Thyroid gland (tissue), 4 donors: ENCODE results near the gene RSPH1. TPM values are rescaled to one million over a fixed set of nuclear protein-coding genes. Genes with fewer than 3 reads are reported as not detected.

ENCODE experiments used
- DNase-seq, 2 donors: peaks; one replicate each; pipeline ENCODE4 v3.0.0-alpha.2; 2019
- H3K27ac ChIP-seq, 3 donors: fragments of 200-600 bp; sonication (generic); 1 replicate in 2 of 3; 2 replicates in 1 of 3; pipeline ENCODE4 v1.5.1; 2016 to 2019; ENCODE audit warnings: mild to moderate bottlenecking in 1 of 3, moderate library complexity in 1 of 3
- H3K27me3 ChIP-seq: fragments of 200-600 bp; sonication (generic); one replicate; pipeline ENCODE4 v1.5.1; 2019
- H3K36me3 ChIP-seq, 2 donors: fragments of 200-600 bp; sonication (generic); one replicate each; pipeline ENCODE4 v1.5.1; 2016 to 2019
- H3K4me1 ChIP-seq, 2 donors: fragments of 200-600 bp; sonication (generic); one replicate each; pipeline ENCODE4 v1.5.1; 2017 to 2019
- H3K4me3 ChIP-seq, 3 donors: fragments of 200-600 bp; sonication (generic); replicated peaks in 1 of 3; 1 replicate in 2 of 3; 2 replicates in 1 of 3; pipeline ENCODE4 v1.5.1; 2016; ENCODE audit warnings: mild to moderate bottlenecking in 1 of 3
- H3K9me3 ChIP-seq: fragments of 200-600 bp; sonication (generic); one replicate; pipeline ENCODE4 v1.5.1; 2017
- POLR2A ChIP-seq, 2 donors: fragments of 450-650 bp; IDR thresholded peaks; one replicate each; pipeline ENCODE4 v1.6.1; 2017; ENCODE audit warnings: antibody characterized with exemption in 2 of 2, mild to moderate bottlenecking in 2 of 2, moderate library complexity in 1 of 2
- WGBS, 2 donors: methylation state at CpG; one replicate each; pipeline ENCODE4 v1.1.5; 2017; 5-methylcytosine and 5-hydroxymethylcytosine counted together
- intact Hi-C: fragments of 100-400 bp; cut with DNase I; formaldehyde crosslinking; loops from one replicate; pipeline ENCODE4 v1.15.1; 2023
- total RNA-seq, 4 donors: library from RNA; depleted of rRNA; stranded (reverse); fragments of >200 nt; gene quantifications; one replicate each; pipeline ENCODE4 v1.2.3, GENCODE V29; 2016
- TF ChIP-seq, protein P1 (sequence below), 6 experiments: fragments of 200-600 bp in 3 of 6; fragments of 450-650 bp in 3 of 6; sonication (generic) in 3 of 6; IDR thresholded peaks; one replicate each; pipeline ENCODE4 v1.5.1; 2016 to 2019; ENCODE audit warnings: antibody characterized with exemption in 6 of 6, mild to moderate bottlenecking in 2 of 6, inconsistent platforms in 1 of 6, moderate library complexity in 1 of 6

Gene RSPH1
- total RNA-seq, 4 donors from 2014 or later, result 2.7 to 3.7 (median 3.0) TPM

DNA sequence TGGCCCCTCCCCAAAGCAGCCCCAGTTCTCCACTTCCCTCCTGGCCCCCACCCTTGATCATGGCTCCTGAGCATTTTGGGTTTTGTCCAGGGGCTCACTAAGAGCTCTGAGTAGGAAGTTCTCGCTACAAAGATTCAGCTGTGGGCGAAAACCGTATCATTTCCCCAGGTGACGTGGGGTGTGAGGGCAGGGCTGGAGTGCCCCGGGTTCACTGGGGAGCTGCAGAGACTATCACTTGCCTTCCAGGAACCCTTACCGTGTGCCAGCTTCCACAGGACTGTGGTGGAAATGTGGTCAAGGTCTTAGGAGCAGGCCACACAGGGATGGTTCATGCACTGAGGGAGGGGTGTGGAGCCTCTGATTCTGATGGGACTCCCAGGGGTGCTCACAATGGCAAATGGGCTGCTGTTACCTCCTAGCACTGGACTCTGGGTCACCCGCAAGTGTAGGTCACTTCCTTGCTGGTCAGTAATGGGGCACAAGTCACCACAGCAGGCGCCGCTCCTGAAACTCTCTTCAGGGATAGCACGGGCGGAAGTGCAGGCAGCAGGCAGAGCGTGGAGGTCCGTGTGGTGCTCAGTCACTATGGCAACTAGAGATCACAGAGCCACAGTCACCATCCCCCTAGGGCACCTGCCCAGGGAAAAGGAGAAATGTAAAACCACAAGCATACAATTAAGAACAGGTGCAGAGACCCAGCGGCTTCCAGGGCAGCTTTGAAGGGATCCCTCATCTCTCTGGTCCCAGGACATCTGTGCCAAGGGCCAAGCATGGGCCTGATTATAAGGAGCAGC is 35.4 kb downstream of the RSPH1 start:
- no peak for TF ChIP-seq POLR2A (IDR thresholded peaks at IDR 0.05)
- TF ChIP-seq, protein P1, sequence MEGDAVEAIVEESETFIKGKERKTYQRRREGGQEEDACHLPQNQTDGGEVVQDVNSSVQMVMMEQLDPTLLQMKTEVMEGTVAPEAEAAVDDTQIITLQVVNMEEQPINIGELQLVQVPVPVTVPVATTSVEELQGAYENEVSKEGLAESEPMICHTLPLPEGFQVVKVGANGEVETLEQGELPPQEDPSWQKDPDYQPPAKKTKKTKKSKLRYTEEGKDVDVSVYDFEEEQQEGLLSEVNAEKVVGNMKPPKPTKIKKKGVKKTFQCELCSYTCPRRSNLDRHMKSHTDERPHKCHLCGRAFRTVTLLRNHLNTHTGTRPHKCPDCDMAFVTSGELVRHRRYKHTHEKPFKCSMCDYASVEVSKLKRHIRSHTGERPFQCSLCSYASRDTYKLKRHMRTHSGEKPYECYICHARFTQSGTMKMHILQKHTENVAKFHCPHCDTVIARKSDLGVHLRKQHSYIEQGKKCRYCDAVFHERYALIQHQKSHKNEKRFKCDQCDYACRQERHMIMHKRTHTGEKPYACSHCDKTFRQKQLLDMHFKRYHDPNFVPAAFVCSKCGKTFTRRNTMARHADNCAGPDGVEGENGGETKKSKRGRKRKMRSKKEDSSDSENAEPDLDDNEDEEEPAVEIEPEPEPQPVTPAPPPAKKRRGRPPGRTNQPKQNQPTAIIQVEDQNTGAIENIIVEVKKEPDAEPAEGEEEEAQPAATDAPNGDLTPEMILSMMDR (IDR thresholded peaks at IDR 0.05), result no peak
- no peaks in the 10 kb centered on the region for H3K4me1 ChIP-seq
- no peaks in the 10 kb centered on the region for H3K27me3 ChIP-seq
- H3K4me3 ChIP-seq, result no peak overlapping the region
- DNase-seq, result peak; percentile 34 to 53
- WGBS, 2 donors, result 44 to 52% methylated on average over 12 of the region's 14 CpGs
- H3K9me3 ChIP-seq, result no peaks in the 10 kb centered on the region
- H3K36me3 ChIP-seq, result no peaks in the 10 kb centered on the region
- no peak overlapping the region for H3K27ac ChIP-seq
- intact Hi-C loops, result no loop called here

DNA sequence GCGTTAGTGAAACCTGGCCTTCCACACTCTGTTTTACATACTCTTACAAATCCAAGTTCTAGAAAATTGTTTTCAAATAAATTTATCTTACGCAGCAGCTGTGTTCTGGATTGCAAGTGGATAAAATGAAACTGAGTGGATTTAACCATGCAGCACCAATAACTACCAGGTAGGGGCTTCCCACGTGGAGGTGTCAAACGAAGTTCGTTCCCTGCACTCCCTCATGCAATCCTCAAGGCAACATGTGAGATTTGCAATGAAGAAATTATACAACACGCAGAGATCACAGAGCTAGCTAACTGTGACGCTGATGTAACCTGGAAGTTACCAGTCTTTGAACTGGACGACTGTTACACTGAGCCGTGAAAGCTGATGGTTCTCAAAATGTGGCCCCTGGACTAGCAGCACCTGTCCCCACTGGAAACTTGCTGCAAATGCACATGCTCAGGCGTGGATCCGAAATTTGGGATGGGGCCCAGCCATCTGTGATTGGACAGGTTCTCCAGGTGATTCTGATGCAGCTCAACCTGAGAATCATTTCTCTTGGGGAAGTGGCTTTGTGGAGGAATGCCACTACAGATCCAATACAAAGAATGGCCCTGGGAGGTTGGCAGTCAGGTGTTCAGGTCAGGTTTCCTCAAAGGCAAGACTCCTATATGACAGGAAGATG is 36.3 kb downstream of the RSPH1 start:
- no peak overlapping the region for H3K4me3 ChIP-seq
- DNase-seq, result no peak
- intact Hi-C loops, result no loop called here
- no peak overlapping the region for H3K27ac ChIP-seq
- H3K36me3 ChIP-seq, result no peaks in the 10 kb centered on the region
- no peaks in the 10 kb centered on the region for H3K9me3 ChIP-seq
- TF ChIP-seq, protein P1 (IDR thresholded peaks at IDR 0.05), result no peak
- no peak for TF ChIP-seq POLR2A (IDR thresholded peaks at IDR 0.05)
- no peaks in the 10 kb centered on the region for H3K4me1 ChIP-seq
- WGBS, 2 donors, result 84 to 86% methylated on average over 11 of the region's 11 CpGs
- no peaks in the 10 kb centered on the region for H3K27me3 ChIP-seq

DNA sequence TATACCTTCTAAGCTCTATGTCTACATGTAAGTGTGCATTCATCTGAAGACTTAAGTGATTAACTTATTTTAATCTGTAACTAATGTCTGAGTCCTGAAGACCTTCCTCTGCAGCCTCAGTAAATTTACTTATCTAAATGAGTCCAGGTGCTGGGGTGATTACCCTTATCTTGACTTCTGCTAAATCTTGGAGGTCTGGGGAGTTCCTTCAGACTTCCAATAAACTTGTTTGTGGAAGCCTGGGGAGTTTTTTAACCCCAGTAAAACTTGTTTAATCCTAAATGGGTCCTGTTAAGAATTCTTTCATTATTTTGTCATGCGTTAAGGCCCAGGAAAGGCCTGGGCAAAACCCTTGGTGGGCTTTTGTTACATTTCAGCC is 37.0 kb downstream of the RSPH1 start:
- no peaks in the 10 kb centered on the region for H3K36me3 ChIP-seq
- TF ChIP-seq POLR2A (IDR thresholded peaks at IDR 0.05), result no peak
- TF ChIP-seq, protein P1 (IDR thresholded peaks at IDR 0.05), result no peak
- no peak overlapping the region for H3K4me3 ChIP-seq
- no peaks in the 10 kb centered on the region for H3K27me3 ChIP-seq
- no peak for DNase-seq
- no peaks in the 10 kb centered on the region for H3K9me3 ChIP-seq
- intact Hi-C loops, result no loop called here
- 96 to 97% methylated on average over 1 of the region's 1 CpG for WGBS, 2 donors
- no peaks in the 10 kb centered on the region for H3K4me1 ChIP-seq
- no peak overlapping the region for H3K27ac ChIP-seq

GRCh38 chr21:42456457-42456856 is 39.6 kb downstream of the RSPH1 start:
- intact Hi-C loops, result no loop called here
- no peak for TF ChIP-seq POLR2A (IDR thresholded peaks at IDR 0.05)
- TF ChIP-seq, protein P1 (IDR thresholded peaks at IDR 0.05), result no peak
- 85 to 89% methylated on average over 8 of the region's 8 CpGs for WGBS, 2 donors

More at GRCh38 chr21:42456457-42456856, 39.6 kb downstream of the RSPH1 start:
- no peak for DNase-seq
- H3K9me3 ChIP-seq, result no peaks in the 10 kb centered on the region
- no peaks in the 10 kb centered on the region for H3K36me3 ChIP-seq
- H3K4me1 ChIP-seq, result peaks cover 0 to 5% of the 10 kb centered on the region in 2 donors
- H3K27ac ChIP-seq, result no peak overlapping the region
- no peaks in the 10 kb centered on the region for H3K27me3 ChIP-seq
- no peak overlapping the region for H3K4me3 ChIP-seq
